Right ventricle myocardium superior (tissue), 1 donor: ENCODE results near the gene KRTAP4-12. TPM values are rescaled to one million over a fixed set of nuclear protein-coding genes. Genes with fewer than 3 reads are reported as not detected.
"Not testable (repeated sequence)": the region's sequence is repeated elsewhere in the genome, so short reads cannot be mapped to it uniquely, and the experiment has no call there.

ENCODE experiments used
- ATAC-seq: fragments of 200-7000 bp; cut with Tn5 transposase; one replicate; pipeline ENCODE4 v1.9.1; 2020; ENCODE audit warnings: mild to moderate bottlenecking; ENCODE audit not compliant: poor library complexity
- DNase-seq: peaks from one replicate; pipeline ENCODE4 v3.0.0-alpha.2; 2020
- intact Hi-C: fragments of 100-400 bp; cut with DNase I; formaldehyde crosslinking; loops from one replicate; pipeline ENCODE4 v1.11.2; 2022
- total RNA-seq: library from RNA; stranded (reverse); fragmentation: NEBNext Ultra II Directional; extraction: Animal tissue kit (Norgen Biotek cat#: 25700); gene quantifications from one replicate; pipeline ENCODE4 v1.2.1, GENCODE V29; 2021
- donor health status: DM: no; HTN: yes; CAD: no; lungs with severe emphysema.

Gene KRTAP4-12
- total RNA-seq, 1 donor from 2014 or later = not detected

GRCh38 chr17:41103896-41104295, 20.1 kb downstream of the KRTAP4-12 start:
- ATAC-seq (no peak), DNase-seq (no peak)
- intact Hi-C loops = no loop called here

GRCh38 chr17:41101586-41102259, 22.3 kb downstream of the KRTAP4-12 start, which contains the start of gene KRTAP4-16:
Gene KRTAP4-16 (minus strand): TSS chr17:41102209. CDS start chr17:41102209, 0 bp downstream.
- DNase-seq = no peak
- intact Hi-C loops = no loop called here
- no peak for ATAC-seq

GRCh38 chr17:41099682-41100480, 24.1 kb downstream of the KRTAP4-12 start:
- intact Hi-C loops, ATAC-seq, DNase-seq: not testable (repeated sequence)

- ATAC-seq = no peak
- intact Hi-C loops = no loop called here
- no peak for DNase-seq
These were observed 25.5 kb downstream of the KRTAP4-12 start for GRCh38 chr17:41098481-41098880.

- intact Hi-C loops = no loop called here
- DNase-seq (no peak), ATAC-seq (no peak)
These were observed 25.9 kb downstream of the KRTAP4-12 start, which contains the start of gene KRTAP4-8 for GRCh38 chr17:41098042-41098441. Gene KRTAP4-8 (minus strand): TSS chr17:41098142. CDS start chr17:41098084, 58 bp downstream.

GRCh38 chr17:41096055-41096454, 27.9 kb downstream of the KRTAP4-12 start:
- no peak for DNase-seq
- no peak for ATAC-seq
- intact Hi-C loops = no loop called here

- DNase-seq, ATAC-seq, intact Hi-C loops: not testable (repeated sequence)
These were observed 35.1 kb downstream of the KRTAP4-12 start for GRCh38 chr17:41088760-41089352.

- intact Hi-C loops, ATAC-seq, DNase-seq: not testable (repeated sequence)
These were observed 39.7 kb downstream of the KRTAP4-12 start, which contains the start of gene KRTAP4-7 for GRCh38 chr17:41084100-41084856. Gene KRTAP4-7 (plus strand): TSS chr17:41084150. CDS start chr17:41084207, 57 bp downstream.

GRCh38 chr17:41083427-41083826, 40.6 kb downstream of the KRTAP4-12 start:
- intact Hi-C loops, ATAC-seq, DNase-seq: not testable (repeated sequence)

- no peak for DNase-seq
- intact Hi-C loops = no loop called here
These were observed 41.4 kb downstream of the KRTAP4-12 start for GRCh38 chr17:41082626-41083025.

GRCh38 chr17:41076788-41077187, 47.2 kb downstream of the KRTAP4-12 start:
- ATAC-seq (no peak), DNase-seq (no peak)
- intact Hi-C loops = no loop called here

More at GRCh38 chr17:41082626-41083025, 41.4 kb downstream of the KRTAP4-12 start:
- no peak for ATAC-seq

- no peak for DNase-seq
- intact Hi-C loops = no loop called here
- no peak for ATAC-seq
These were observed 50.3 kb downstream of the KRTAP4-12 start for GRCh38 chr17:41073676-41074075.

Other genes starting within 250 kb of the KRTAP4-12 start
- not detected for gene KRT20, start 238.9 kb downstream of the KRTAP4-12 start, total RNA-seq
- gene KRT23, start 186.5 kb downstream of the KRTAP4-12 start, total RNA-seq = not detected
- gene KRT39, start 157.2 kb downstream of the KRTAP4-12 start, total RNA-seq = not detected
- gene KRT40, start 139.9 kb downstream of the KRTAP4-12 start, total RNA-seq = not detected
- gene KRTAP3-3, start 130.0 kb downstream of the KRTAP4-12 start, total RNA-seq = not detected
- not detected for gene KRTAP3-2, start 124.3 kb downstream of the KRTAP4-12 start, total RNA-seq
- not detected for gene KRTAP3-1, start 115.1 kb downstream of the KRTAP4-12 start, total RNA-seq
- gene KRTAP1-5, start 97.0 kb downstream of the KRTAP4-12 start, total RNA-seq = not detected
- not detected for gene KRTAP1-4, start 94.0 kb downstream of the KRTAP4-12 start, total RNA-seq
- gene KRTAP1-3, start 89.3 kb downstream of the KRTAP4-12 start, total RNA-seq = not detected
- not detected for gene KRTAP1-1, start 82.7 kb downstream of the KRTAP4-12 start, total RNA-seq
- not detected for gene KRTAP2-1, start 76.9 kb downstream of the KRTAP4-12 start, total RNA-seq
- gene KRTAP2-2, start 69.0 kb downstream of the KRTAP4-12 start, total RNA-seq = not detected
- not detected for gene KRTAP2-3, start 64.1 kb downstream of the KRTAP4-12 start, total RNA-seq
- not detected for gene KRTAP2-4, start 58.3 kb downstream of the KRTAP4-12 start, total RNA-seq
- not detected for gene KRTAP4-7, start 40.0 kb downstream of the KRTAP4-12 start, total RNA-seq
- gene KRTAP4-8, start 26.0 kb downstream of the KRTAP4-12 start, total RNA-seq = not detected
- gene KRTAP4-16, start 22.0 kb downstream of the KRTAP4-12 start, total RNA-seq = not detected
- not detected for gene KRTAP4-9, start 18.8 kb downstream of the KRTAP4-12 start, total RNA-seq
- gene KRTAP4-11, start 5.8 kb downstream of the KRTAP4-12 start, total RNA-seq = not detected
- gene KRTAP4-6, start 16.4 kb upstream of the KRTAP4-12 start, total RNA-seq = not detected
- not detected for gene KRTAP4-5, start 25.6 kb upstream of the KRTAP4-12 start, total RNA-seq
- not detected for gene KRTAP4-4, start 36.6 kb upstream of the KRTAP4-12 start, total RNA-seq
- gene KRTAP4-3, start 44.0 kb upstream of the KRTAP4-12 start, total RNA-seq = not detected
- not detected for gene KRTAP4-2, start 54.0 kb upstream of the KRTAP4-12 start, total RNA-seq
- gene KRTAP4-1, start 60.7 kb upstream of the KRTAP4-12 start, total RNA-seq = not detected
- not detected for gene KRTAP9-1, start 65.7 kb upstream of the KRTAP4-12 start, total RNA-seq
- not detected for gene KRTAP9-2, start 102.5 kb upstream of the KRTAP4-12 start, total RNA-seq
- not detected for gene KRTAP9-3, start 108.3 kb upstream of the KRTAP4-12 start, total RNA-seq
- gene KRTAP9-8, start 113.8 kb upstream of the KRTAP4-12 start, total RNA-seq = not detected
- gene KRTAP9-4, start 125.5 kb upstream of the KRTAP4-12 start, total RNA-seq = not detected
- not detected for gene KRTAP9-9, start 131.2 kb upstream of the KRTAP4-12 start, total RNA-seq
- gene KRTAP9-6, start 141.2 kb upstream of the KRTAP4-12 start, total RNA-seq = not detected
- not detected for gene KRTAP9-7, start 151.5 kb upstream of the KRTAP4-12 start, total RNA-seq
- not detected for gene KRTAP29-1, start 178.7 kb upstream of the KRTAP4-12 start, total RNA-seq
- gene KRTAP16-1, start 185.1 kb upstream of the KRTAP4-12 start, total RNA-seq = not detected
- not detected for gene KRTAP17-1, start 191.5 kb upstream of the KRTAP4-12 start, total RNA-seq
- gene KRT33A, start 226.6 kb upstream of the KRTAP4-12 start, total RNA-seq = not detected
- not detected for gene KRT33B, start 245.6 kb upstream of the KRTAP4-12 start, total RNA-seq